Ishikawa (cell line): ENCODE data around the gene CFH.

Experiments used
- CEBPB ChIP-seq: IDR thresholded peaks from 2 replicates; pipeline ENCODE4 v1.6.1; 2012
- CREB1 ChIP-seq: IDR thresholded peaks from 2 replicates; pipeline ENCODE4 v1.6.1; 2012; ENCODE audit warnings: low read depth
- EGR1 ChIP-seq: IDR thresholded peaks from 2 replicates; pipeline ENCODE4 v1.6.1; 2012
- EP300 ChIP-seq: IDR thresholded peaks from 2 replicates; pipeline ENCODE4 v1.6.1; 2012; ENCODE audit warnings: borderline replicate concordance
- FOXM1 ChIP-seq: IDR thresholded peaks from 2 replicates; pipeline ENCODE4 v1.6.1; 2012; ENCODE audit warnings: low read depth, borderline replicate concordance
- MAX ChIP-seq: IDR thresholded peaks from 2 replicates; pipeline ENCODE4 v1.6.1; 2012
- NFIC ChIP-seq: IDR thresholded peaks from 2 replicates; pipeline ENCODE4 v1.6.1; 2012
- RAD21 ChIP-seq: IDR thresholded peaks from 2 replicates; pipeline ENCODE4 v1.6.1; 2012; ENCODE audit warnings: low read depth
- REST ChIP-seq: IDR thresholded peaks from 2 replicates; pipeline ENCODE4 v1.6.1; 2012; ENCODE audit warnings: low read depth, mild to moderate bottlenecking
- TAF1 ChIP-seq: IDR thresholded peaks from 2 replicates; pipeline ENCODE4 v1.6.1; 2012; ENCODE audit warnings: low read depth, mild to moderate bottlenecking
- TCF12 ChIP-seq: IDR thresholded peaks from 2 replicates; pipeline ENCODE4 v1.6.1; 2012; ENCODE audit warnings: low read depth
- TEAD4 ChIP-seq: IDR thresholded peaks from 2 replicates; pipeline ENCODE4 v1.6.1; 2012
- YY1 ChIP-seq: IDR thresholded peaks from 2 replicates; pipeline ENCODE4 v1.6.1; 2012; ENCODE audit warnings: low read depth
- ZBTB7A ChIP-seq: IDR thresholded peaks from 2 replicates; pipeline ENCODE4 v1.6.1; 2012; ENCODE audit warnings: low read depth
- TF ChIP-seq, protein P1 (sequence below): IDR thresholded peaks from 2 replicates; pipeline ENCODE4 v1.6.1; 2012

CFH gene

DNA sequence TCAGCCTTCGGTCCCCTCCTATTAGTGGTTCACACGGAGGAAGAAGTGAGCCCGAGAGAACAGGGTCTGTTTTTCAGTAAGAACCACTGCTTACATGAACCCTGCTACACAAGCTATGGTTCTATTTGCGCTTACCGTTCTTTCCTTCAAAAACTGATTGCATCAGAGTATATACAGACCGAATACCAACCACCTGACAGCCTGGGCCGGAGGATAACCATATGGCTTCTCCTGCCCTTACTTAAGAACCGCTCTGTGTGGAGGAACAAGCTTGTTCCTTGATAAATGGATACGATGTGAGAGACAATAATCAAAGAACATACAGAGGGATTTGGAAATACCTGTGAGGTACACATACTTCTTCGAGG lies 42.5 kb upstream of the CFH start:
- TF ChIP-seq RAD21 (no peak), MAX (no peak), REST (no peak), CEBPB (no peak), ZBTB7A (no peak), FOXM1 (no peak), TEAD4 (no peak), YY1 (no peak), EP300 (no peak), TAF1 (no peak), EGR1 (no peak), NFIC (no peak), TCF12 (no peak), CREB1 (no peak)
- TF ChIP-seq, protein P1, sequence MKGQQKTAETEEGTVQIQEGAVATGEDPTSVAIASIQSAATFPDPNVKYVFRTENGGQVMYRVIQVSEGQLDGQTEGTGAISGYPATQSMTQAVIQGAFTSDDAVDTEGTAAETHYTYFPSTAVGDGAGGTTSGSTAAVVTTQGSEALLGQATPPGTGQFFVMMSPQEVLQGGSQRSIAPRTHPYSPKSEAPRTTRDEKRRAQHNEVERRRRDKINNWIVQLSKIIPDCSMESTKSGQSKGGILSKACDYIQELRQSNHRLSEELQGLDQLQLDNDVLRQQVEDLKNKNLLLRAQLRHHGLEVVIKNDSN: no peak

- TF ChIP-seq NFIC (no peak), EP300 (no peak), CREB1 (no peak), MAX (no peak), FOXM1 (no peak), ZBTB7A (no peak), TCF12 (no peak)
- TF ChIP-seq, protein P1: no peak
These were observed 40.0 kb upstream of the CFH start for GRCh38 chr1:196611873-196612272.

DNA sequence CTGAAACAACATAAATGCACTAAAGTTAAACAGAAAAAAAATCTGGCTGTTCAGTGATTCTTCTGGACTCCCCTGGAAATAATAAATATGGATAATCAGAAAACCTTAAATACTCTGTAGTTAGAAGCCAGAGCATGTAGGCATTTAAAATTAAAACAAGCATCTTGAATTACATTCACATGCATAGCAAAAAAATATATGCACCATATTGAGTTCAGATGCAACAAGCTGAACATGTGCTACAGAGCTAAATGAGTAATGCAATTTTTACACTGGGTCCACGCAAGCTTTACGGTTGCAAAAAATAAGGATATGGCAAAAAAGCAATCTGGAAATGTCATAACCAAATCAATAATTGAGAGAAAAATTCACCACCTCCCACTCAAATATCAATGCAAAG lies 32.1 kb upstream of the CFH start:
- no peak for TF ChIP-seq REST
- no peak for TF ChIP-seq TCF12
- no peak for TF ChIP-seq FOXM1
- no peak for TF ChIP-seq EGR1
- TF ChIP-seq MAX: no peak
- TF ChIP-seq, protein P1: no peak
- no peak for TF ChIP-seq RAD21
- no peak for TF ChIP-seq EP300
- no peak for TF ChIP-seq NFIC
- TF ChIP-seq CREB1: no peak
- no peak for TF ChIP-seq TAF1
- no peak for TF ChIP-seq TEAD4
- no peak for TF ChIP-seq CEBPB
- TF ChIP-seq ZBTB7A: no peak
- TF ChIP-seq YY1: no peak

- TF ChIP-seq, protein P1: no peak
- no peak for TF ChIP-seq TEAD4
- TF ChIP-seq RAD21: no peak
- no peak for TF ChIP-seq MAX
- TF ChIP-seq FOXM1: no peak
- TF ChIP-seq CEBPB: no peak
- no peak for TF ChIP-seq TCF12
- TF ChIP-seq ZBTB7A: no peak
- no peak for TF ChIP-seq EGR1
- TF ChIP-seq NFIC: no peak
- TF ChIP-seq YY1: no peak
- no peak for TF ChIP-seq CREB1
- no peak for TF ChIP-seq EP300
- no peak for TF ChIP-seq TAF1
- no peak for TF ChIP-seq REST
These were observed 28.8 kb upstream of the CFH start for GRCh38 chr1:196623079-196623478.
